Stomach smooth muscle (tissue), 2 donors: ENCODE data around the gene KCNAB1.

Experiments
- H3K27ac ChIP-seq: one replicate; pipeline ENCODE4 v1.7.0; 2013; ENCODE audit warnings: mild to moderate bottlenecking, low read length, inconsistent platforms
- H3K27me3 ChIP-seq, 2 donors: one replicate each; pipeline ENCODE4 v1.7.0; 2013; ENCODE audit warnings: low read length in 2 of 2; ENCODE audit not compliant: insufficient read depth in 2 of 2, control insufficient read depth in 1 of 2
- H3K36me3 ChIP-seq, 2 donors: one replicate each; pipeline ENCODE4 v1.7.0; 2013; ENCODE audit warnings: low read length in 2 of 2; ENCODE audit not compliant: control insufficient read depth in 2 of 2, insufficient read depth in 2 of 2
- H3K4me1 ChIP-seq: one replicate; pipeline ENCODE4 v1.7.0; 2013; ENCODE audit warnings: low read length; ENCODE audit not compliant: control insufficient read depth, insufficient read depth
- H3K4me3 ChIP-seq, 2 donors: one replicate each; pipeline ENCODE4 v1.7.0; 2013; ENCODE audit warnings: low read length in 2 of 2
- H3K9ac ChIP-seq, 2 donors: one replicate each; pipeline ENCODE4 v1.7.0; 2013; ENCODE audit warnings: low read length in 2 of 2, mild to moderate bottlenecking in 1 of 2
- H3K9me3 ChIP-seq, 2 donors: one replicate each; pipeline ENCODE4 v1.7.0; 2013; ENCODE audit warnings: low read length in 2 of 2; ENCODE audit not compliant: control insufficient read depth in 2 of 2
- donor health status: healthy.
- donor health status: Pancreatic carcinoma.

Gene KCNAB1

DNA sequence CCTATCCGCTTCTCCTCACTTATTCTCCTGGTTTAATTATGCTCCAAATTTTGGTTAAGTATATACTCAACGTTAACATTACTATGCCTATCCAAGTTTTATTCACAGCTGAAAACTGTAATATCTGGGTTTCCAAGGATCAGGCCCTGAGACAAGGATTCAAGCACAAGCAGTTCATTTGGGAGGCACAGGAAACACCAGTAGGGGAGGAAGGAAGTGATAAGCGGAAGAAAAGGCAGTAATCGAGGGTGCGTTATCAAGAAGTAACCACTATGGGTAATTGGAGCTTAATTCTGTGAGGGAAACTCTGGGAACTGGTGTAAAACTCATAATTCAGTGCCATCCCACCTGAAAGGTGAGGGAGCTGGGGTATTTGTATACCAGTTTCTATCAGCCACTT lies 120.3 kb downstream of the KCNAB1 start:
- Histone ChIP-seq H3K9ac (no peak overlapping the region), H3K9me3 (no peaks in the 10 kb centered on the region), H3K36me3 (no peaks in the 10 kb centered on the region), H3K27me3 (no peaks in the 10 kb centered on the region), H3K4me3 (no peak overlapping the region), H3K27ac (no peak overlapping the region), H3K4me1 (no peaks in the 10 kb centered on the region)

DNA sequence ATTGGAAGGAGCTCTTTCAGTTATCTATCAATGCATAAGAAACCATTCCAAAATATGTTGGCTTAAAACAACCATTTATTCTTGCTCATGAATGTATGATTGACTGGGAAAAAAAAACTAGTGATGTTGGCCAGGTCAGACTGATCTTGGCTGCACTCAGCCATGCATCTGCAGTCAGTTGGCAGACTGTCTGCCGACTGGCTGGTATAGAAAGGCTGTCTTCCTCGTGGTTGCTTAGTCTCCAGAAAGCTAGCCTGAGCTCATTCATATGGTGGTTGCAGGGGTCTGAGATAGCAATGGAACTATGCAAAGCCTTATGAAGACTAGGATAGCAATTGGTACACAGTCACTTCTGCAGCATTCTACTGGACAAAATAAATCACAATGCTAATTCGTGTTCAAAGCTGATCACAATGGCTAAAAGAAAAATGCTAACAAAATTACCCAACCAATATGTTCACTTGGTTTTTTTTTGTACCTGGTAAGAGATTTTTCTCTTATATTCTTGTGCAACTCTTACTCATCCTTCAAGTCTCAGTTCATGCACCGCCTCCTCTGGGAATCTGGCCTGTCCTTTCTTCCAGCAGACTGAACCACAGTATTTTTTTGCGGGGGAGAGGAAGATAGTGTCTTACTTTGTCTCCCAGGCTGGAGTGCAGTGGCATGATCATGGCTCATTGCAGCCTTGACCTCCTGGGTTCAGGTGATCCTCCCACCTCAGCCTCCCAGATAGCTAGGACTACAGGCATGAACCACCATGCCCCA lies 126.8 kb downstream of the KCNAB1 start:
- no peaks in the 10 kb centered on the region for H3K9me3 ChIP-seq

DNA sequence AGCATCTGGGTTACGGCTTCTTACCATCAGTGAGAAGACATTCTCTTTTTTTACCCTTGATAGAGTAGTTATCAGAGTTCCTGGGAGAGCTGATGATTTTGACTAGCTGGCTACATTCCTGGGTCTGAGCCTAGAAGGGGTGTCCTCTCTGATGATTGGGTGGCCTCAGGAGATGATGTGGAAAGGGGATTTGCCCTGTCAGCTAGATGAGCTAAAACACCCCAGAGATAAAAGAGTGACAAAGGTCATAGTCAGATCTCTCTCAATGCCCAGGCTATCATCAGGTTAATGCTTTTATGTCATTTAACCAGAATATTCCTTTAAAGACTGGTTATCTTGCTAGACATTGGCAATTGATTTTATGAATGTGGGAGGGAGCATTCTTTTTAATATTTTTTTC lies 130.2 kb downstream of the KCNAB1 start:
- Histone ChIP-seq H3K27ac (no peak overlapping the region), H3K36me3 (no peaks in the 10 kb centered on the region), H3K27me3 (no peaks in the 10 kb centered on the region)

More for the DNA sequence above, 126.8 kb downstream of the KCNAB1 start:
- Histone ChIP-seq H3K36me3 (no peaks in the 10 kb centered on the region), H3K4me1 (peaks cover 4% of the 10 kb centered on the region), H3K27ac (no peak overlapping the region), H3K27me3 (no peaks in the 10 kb centered on the region), H3K9ac (no peak overlapping the region), H3K4me3 (no peak overlapping the region)

DNA sequence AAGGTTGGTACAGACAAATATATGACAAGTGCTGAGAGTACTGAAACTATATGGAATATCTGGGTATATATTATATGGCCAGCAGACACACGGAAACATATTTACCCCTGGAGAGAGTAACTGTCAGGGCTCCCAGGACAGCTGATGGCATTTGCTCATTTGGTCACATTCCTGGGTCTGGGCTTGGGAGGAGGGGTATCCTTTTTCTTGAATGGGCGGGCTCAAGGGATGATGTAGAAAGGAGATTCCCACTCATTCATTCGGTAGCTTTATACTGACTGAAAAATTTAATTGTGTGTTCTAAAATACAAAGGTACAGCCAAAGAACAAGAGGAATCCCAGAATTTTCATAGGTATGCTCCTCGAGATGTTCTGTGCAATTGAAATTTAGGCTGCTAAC lies 131.0 kb downstream of the KCNAB1 start:
- Histone ChIP-seq H3K4me3 (no peak overlapping the region), H3K36me3 (no peaks in the 10 kb centered on the region)

More for the DNA sequence above, 130.2 kb downstream of the KCNAB1 start:
- H3K9me3 ChIP-seq = no peaks in the 10 kb centered on the region
- H3K9ac ChIP-seq = no peak overlapping the region
- no peak overlapping the region for H3K4me3 ChIP-seq
- peaks cover 4% of the 10 kb centered on the region for H3K4me1 ChIP-seq

DNA sequence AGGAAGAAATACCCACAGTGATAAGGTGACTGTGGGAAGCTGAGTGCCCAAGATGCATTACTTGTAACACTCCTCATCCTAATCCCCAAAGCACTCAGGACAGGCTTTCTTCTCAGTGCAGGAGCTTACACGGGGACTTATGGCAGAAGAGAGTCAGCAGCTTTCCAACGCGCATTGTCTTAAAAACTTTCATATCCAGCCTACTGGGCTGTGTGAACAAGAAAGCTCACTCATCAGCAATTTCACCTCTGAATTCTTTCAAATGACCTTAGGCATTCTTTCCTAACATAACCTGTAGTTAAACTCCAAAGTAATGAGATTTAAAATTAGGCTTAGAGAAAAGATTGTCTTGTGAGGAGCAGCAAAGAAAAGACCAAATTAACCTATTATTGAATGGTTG lies 132.3 kb downstream of the KCNAB1 start:
- Histone ChIP-seq H3K9ac (no peak overlapping the region), H3K36me3 (no peaks in the 10 kb centered on the region), H3K4me1 (no peaks in the 10 kb centered on the region), H3K4me3 (no peak overlapping the region), H3K27ac (no peak overlapping the region), H3K27me3 (no peaks in the 10 kb centered on the region), H3K9me3 (no peaks in the 10 kb centered on the region)

More for the DNA sequence above, 131.0 kb downstream of the KCNAB1 start:
- H3K27ac ChIP-seq = no peak overlapping the region
- no peaks in the 10 kb centered on the region for H3K27me3 ChIP-seq
- no peaks in the 10 kb centered on the region for H3K9me3 ChIP-seq
- H3K9ac ChIP-seq = no peak overlapping the region
- H3K4me1 ChIP-seq = peaks cover 4% of the 10 kb centered on the region

DNA sequence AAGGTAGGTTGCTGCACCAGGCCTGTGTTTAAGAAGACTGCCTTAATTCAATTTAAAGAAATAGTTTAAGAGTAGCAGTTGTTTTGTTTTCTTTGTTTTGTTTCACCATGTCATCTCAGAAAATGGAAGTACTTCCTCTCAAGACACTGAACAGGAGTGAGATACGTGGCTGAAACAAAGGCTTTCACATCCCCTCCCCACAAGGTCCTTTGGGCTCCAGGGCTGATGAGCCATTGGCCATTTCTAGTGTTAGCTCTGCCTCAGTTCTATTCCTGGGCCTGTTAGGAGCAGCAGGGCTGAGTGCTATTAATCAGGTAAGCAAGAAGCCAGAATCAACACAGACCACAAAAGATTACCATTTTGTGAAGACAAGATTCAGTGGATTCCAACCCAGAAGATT lies 132.8 kb downstream of the KCNAB1 start:
- H3K4me3 ChIP-seq = no peak overlapping the region
- no peak overlapping the region for H3K9ac ChIP-seq
- no peaks in the 10 kb centered on the region for H3K4me1 ChIP-seq
- H3K27me3 ChIP-seq = no peaks in the 10 kb centered on the region
- H3K36me3 ChIP-seq = no peaks in the 10 kb centered on the region
- H3K27ac ChIP-seq = no peak overlapping the region
- H3K9me3 ChIP-seq = no peaks in the 10 kb centered on the region

DNA sequence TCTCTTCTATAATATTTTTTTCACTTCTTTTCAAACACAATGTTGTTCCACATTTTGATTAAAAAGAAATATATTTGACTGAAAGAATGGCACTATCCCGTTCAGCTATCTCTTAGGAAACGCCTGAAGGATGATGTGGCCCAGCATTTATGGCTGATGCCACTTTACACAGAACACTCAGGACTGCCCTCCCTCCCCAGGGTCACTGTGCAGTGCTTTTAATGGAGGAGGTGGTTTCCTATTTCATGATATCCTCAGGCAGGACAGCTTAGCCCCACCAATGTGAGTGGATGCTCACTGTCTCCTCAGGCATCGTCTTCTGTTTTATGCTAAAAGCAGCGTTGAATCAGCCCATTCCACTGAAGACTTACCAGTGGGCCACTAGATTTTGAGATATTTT lies 135.9 kb downstream of the KCNAB1 start:
- H3K9me3 ChIP-seq = no peaks in the 10 kb centered on the region
- H3K4me1 ChIP-seq = no peaks in the 10 kb centered on the region
- H3K27me3 ChIP-seq = no peaks in the 10 kb centered on the region
- H3K27ac ChIP-seq = no peak overlapping the region
- H3K9ac ChIP-seq = no peak overlapping the region
- H3K36me3 ChIP-seq = no peaks in the 10 kb centered on the region
- no peak overlapping the region for H3K4me3 ChIP-seq

DNA sequence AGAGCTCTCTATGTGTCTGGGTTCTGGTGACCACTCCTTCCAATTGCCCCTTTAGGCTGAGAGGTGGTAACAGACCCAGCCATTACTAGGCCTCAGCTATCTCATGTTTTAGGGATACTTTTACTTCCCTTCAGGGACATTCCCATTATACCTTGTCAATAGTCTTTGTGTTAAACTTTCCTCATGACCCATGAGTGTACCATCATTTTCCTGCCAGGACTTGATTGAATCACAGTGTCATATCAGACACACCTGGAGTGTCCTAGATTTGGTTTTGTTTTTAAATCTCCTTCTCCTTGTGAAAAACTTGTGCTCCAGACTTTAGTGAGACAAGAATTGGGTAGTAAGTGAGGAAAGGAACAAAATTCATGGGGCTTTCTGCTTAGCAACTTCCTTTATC lies 136.6 kb downstream of the KCNAB1 start:
- Histone ChIP-seq H3K9me3 (no peaks in the 10 kb centered on the region), H3K36me3 (no peaks in the 10 kb centered on the region), H3K4me1 (no peaks in the 10 kb centered on the region), H3K27ac (no peak overlapping the region), H3K9ac (no peak overlapping the region), H3K4me3 (no peak overlapping the region), H3K27me3 (no peaks in the 10 kb centered on the region)

DNA sequence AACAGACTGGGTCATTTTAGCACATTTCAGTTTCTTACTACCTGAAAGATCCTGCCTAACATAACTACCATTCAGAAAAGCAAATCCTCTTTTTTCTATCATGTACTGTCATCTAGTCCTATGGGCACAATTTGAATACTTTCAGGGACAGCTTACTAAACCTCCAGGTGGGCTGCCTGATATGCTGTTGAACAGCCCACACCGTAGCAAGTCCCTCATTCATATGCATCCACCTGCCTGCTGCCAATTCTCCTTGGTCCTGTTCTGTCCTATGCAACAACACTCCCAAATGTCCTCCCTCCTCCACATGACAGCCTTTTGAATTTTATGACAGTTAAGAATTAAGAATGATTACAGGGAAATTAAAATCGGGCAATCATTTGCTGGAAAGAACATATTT lies 137.9 kb downstream of the KCNAB1 start:
- H3K9me3 ChIP-seq = no peaks in the 10 kb centered on the region
- H3K27ac ChIP-seq = no peak overlapping the region

DNA sequence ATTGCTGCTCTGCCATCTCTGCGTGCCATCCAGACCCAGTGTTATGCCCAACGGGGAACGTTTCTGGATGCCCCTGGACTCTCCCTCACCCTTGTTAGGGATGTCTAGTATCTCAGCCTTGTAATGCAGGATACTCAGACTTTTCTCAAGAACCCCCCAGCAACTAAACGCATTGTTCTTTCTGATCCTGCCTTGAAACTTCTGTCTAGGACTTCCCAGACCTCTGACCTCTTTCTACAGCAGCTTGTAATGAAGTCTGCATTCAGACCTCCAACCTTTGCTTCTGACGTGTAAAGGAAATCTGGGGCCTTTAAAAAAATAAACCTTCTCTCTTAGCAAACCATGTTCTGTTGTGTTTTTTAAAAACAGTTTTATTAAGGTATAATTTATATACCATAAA lies 139.5 kb downstream of the KCNAB1 start:
- Histone ChIP-seq H3K36me3 (no peaks in the 10 kb centered on the region), H3K4me1 (no peaks in the 10 kb centered on the region), H3K27me3 (no peaks in the 10 kb centered on the region), H3K4me3 (no peak overlapping the region), H3K9me3 (no peaks in the 10 kb centered on the region), H3K27ac (no peak overlapping the region), H3K9ac (no peak overlapping the region)

More for the DNA sequence above, 137.9 kb downstream of the KCNAB1 start:
- Histone ChIP-seq H3K27me3 (no peaks in the 10 kb centered on the region), H3K4me3 (no peak overlapping the region), H3K9ac (no peak overlapping the region), H3K4me1 (no peaks in the 10 kb centered on the region), H3K36me3 (no peaks in the 10 kb centered on the region)

DNA sequence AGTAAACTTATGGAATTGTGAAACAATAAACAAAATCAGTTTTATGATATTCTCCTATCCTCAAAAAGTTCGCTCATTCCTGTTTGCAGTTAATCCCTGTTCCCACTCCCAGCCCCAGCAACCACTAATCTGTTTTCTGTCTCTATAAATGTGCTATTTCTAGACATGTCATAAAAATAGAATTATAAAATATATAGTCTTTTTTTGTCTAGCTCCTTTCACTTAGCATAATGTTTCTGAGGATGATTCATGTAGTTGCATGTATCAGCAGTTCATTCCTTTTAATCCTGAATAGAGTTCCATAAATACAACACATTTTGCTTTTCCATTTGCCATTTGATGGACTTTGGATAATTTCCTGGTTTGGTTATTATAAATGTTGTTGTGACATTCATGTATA lies 140.0 kb downstream of the KCNAB1 start:
- no peak overlapping the region for H3K9ac ChIP-seq

More for the DNA sequence above, 140.0 kb downstream of the KCNAB1 start:
- no peak overlapping the region for H3K4me3 ChIP-seq
- no peaks in the 10 kb centered on the region for H3K9me3 ChIP-seq
- no peaks in the 10 kb centered on the region for H3K27me3 ChIP-seq
- no peaks in the 10 kb centered on the region for H3K36me3 ChIP-seq
- no peak overlapping the region for H3K27ac ChIP-seq
- no peaks in the 10 kb centered on the region for H3K4me1 ChIP-seq
